H1 (cell line): ENCODE results near the gene RANBP17. TPM values are rescaled to one million over a fixed set of nuclear protein-coding genes. Genes with fewer than 3 reads are reported as not detected.

Experiments
- CTCF ChIA-PET: fragments of 300-600 bp; sonication (Branson Sonifier 250); formaldehyde crosslinking; loops from one replicate; lab custom pipeline; 2021; ENCODE audit not compliant: partially characterized antibody; lab: Charles Lee
- POLR2A ChIA-PET: fragments of 300-600 bp; sonication (Branson Sonifier 250); formaldehyde crosslinking; loops from one replicate; lab custom pipeline; 2021; ENCODE audit warnings: inconsistent platforms; ENCODE audit not compliant: partially characterized antibody; lab: Charles Lee
- DNase-seq, 2 experiments: peaks; one replicate each; pipeline versions ENCODE4 v3.0.0 to v3.0.0-alpha.2; 2010 to 2022; ENCODE audit warnings: low spot score in 2 of 2, low read depth in 1 of 2, mixed read lengths in 1 of 2
- FAIRE-seq: peaks from 2 replicates; lab custom pipeline; 2011; peaks lifted over from hg19 to GRCh38; lab: Jason Lieb, UNC
- H2AFZ ChIP-seq: 2 replicates; pipeline ENCODE4 v1.8.1; 2012; ENCODE audit warnings: low read length, inconsistent platforms
- H2AK5ac ChIP-seq: 2 replicates; pipeline ENCODE4 v1.6.1; 2013; ENCODE audit warnings: low read depth, low read length
- H2BK120ac ChIP-seq: replicated peaks from 2 replicates; pipeline ENCODE3; 2013; ENCODE audit warnings: low read depth, low read length, inconsistent platforms
- H2BK12ac ChIP-seq: 2 replicates; pipeline ENCODE4 v1.6.1; 2013; ENCODE audit warnings: low read depth, low read length
- H2BK15ac ChIP-seq: 2 replicates; pipeline ENCODE4 v1.6.1; 2013; ENCODE audit warnings: low read length
- H2BK20ac ChIP-seq: 2 replicates; pipeline ENCODE4 v1.6.1; 2013; ENCODE audit warnings: low read length
- H2BK5ac ChIP-seq: 2 replicates; pipeline ENCODE4 v1.6.1; 2013; ENCODE audit warnings: low read depth, low read length
- H3K14ac ChIP-seq: 2 replicates; pipeline ENCODE4 v1.6.1; 2013; ENCODE audit warnings: inconsistent platforms; ENCODE audit not compliant: insufficient read length
- H3K18ac ChIP-seq: 2 replicates; pipeline ENCODE4 v1.6.1; 2013; ENCODE audit warnings: low read length; ENCODE audit errors: extremely low read depth
- H3K23ac ChIP-seq: 2 replicates; pipeline ENCODE4 v1.6.1; 2013; ENCODE audit warnings: inconsistent platforms; ENCODE audit not compliant: insufficient read length
- H3K23me2 ChIP-seq: 2 replicates; pipeline ENCODE4 v1.6.1; 2013; ENCODE audit warnings: low read depth, low read length
- H3K27ac ChIP-seq: 2 replicates; pipeline ENCODE4 v1.6.1; 2011; ENCODE audit warnings: low read depth, low read length, inconsistent platforms
- H3K27me3 ChIP-seq, 4 experiments: replicated peaks in 1 of 4; 1 replicate in 1 of 4; 2 replicates in 3 of 4; pipeline versions ENCODE4 v1.6.1 to v1.8.1; 2011 to 2013; ENCODE audit warnings: low read length in 3 of 4, mild to moderate bottlenecking in 3 of 4, inconsistent platforms in 2 of 4, mixed read lengths in 2 of 4, moderate library complexity in 1 of 4; ENCODE audit not compliant: control insufficient read depth in 3 of 4, insufficient read depth in 3 of 4; ENCODE audit errors: extremely low read depth in 1 of 4
- H3K36me3 ChIP-seq, 4 experiments: 2 replicates each; pipeline versions ENCODE4 v1.6.1 to v1.8.1; 2011 to 2013; ENCODE audit warnings: mild to moderate bottlenecking in 4 of 4, low read length in 3 of 4, moderate library complexity in 2 of 4, control low read depth in 1 of 4, inconsistent platforms in 1 of 4; ENCODE audit not compliant: insufficient read depth in 4 of 4, control insufficient read depth in 2 of 4
- H3K4ac ChIP-seq: replicated peaks from 2 replicates; pipeline ENCODE3; 2013; ENCODE audit warnings: low read length, low read depth, mixed read lengths, inconsistent platforms; ENCODE audit not compliant: insufficient read length
- H3K4me1 ChIP-seq, 4 experiments: replicated peaks in 1 of 4; 1 replicate in 1 of 4; 2 replicates in 3 of 4; pipeline versions ENCODE4 v1.6.1 to v1.8.1; 2011 to 2013; ENCODE audit warnings: low read length in 3 of 4, inconsistent platforms in 2 of 4, mixed read lengths in 1 of 4; ENCODE audit not compliant: insufficient read depth in 4 of 4, control insufficient read depth in 3 of 4
- H3K4me2 ChIP-seq, 2 experiments: 2 replicates each; pipeline versions ENCODE4 v1.6.1 to v1.8.1; 2011 to 2013; ENCODE audit warnings: low read depth in 2 of 2, low read length in 2 of 2, control low read depth in 1 of 2, inconsistent platforms in 1 of 2, mild to moderate bottlenecking in 1 of 2; ENCODE audit not compliant: insufficient read depth in 1 of 2
- H3K4me3 ChIP-seq, 4 experiments: fragments of 200-600, 300-600 bp in 1 of 4; sonication (generic), shearing (Covaris generic), sonication (Bioruptor Twin) in 1 of 4; 2 replicates each; pipeline versions ENCODE4 v1.5.1 to v1.8.1; 2011 to 2016; ENCODE audit warnings: low read length in 4 of 4, low read depth in 3 of 4, control low read depth in 2 of 4, inconsistent platforms in 2 of 4, mild to moderate bottlenecking in 2 of 4, mixed read lengths in 1 of 4, moderate library complexity in 1 of 4; ENCODE audit not compliant: insufficient read depth in 2 of 4; ENCODE audit errors: extremely low read depth in 1 of 4
- H3K56ac ChIP-seq: replicated peaks from 2 replicates; pipeline ENCODE3; 2013; ENCODE audit warnings: low read depth, mild to moderate bottlenecking, mixed read lengths, low read length, inconsistent platforms; ENCODE audit not compliant: insufficient read length
- H3K79me1 ChIP-seq: 2 replicates; pipeline ENCODE4 v1.6.1; 2013; ENCODE audit warnings: low read depth, low read length, control low read depth
- H3K79me2 ChIP-seq, 2 experiments: 2 replicates each; pipeline versions ENCODE4 v1.6.1 to v1.8.1; 2012 to 2013; ENCODE audit warnings: low read length in 2 of 2, mild to moderate bottlenecking in 2 of 2, inconsistent platforms in 1 of 2; ENCODE audit not compliant: insufficient read depth in 2 of 2, control insufficient read depth in 1 of 2
- H3K9ac ChIP-seq, 4 experiments: replicated peaks in 1 of 4; 1 replicate in 1 of 4; 2 replicates in 3 of 4; pipeline versions ENCODE4 v1.6.1 to v1.8.1; 2011 to 2013; ENCODE audit warnings: low read depth in 3 of 4, low read length in 3 of 4, control low read depth in 2 of 4, mild to moderate bottlenecking in 2 of 4, moderate library complexity in 2 of 4, inconsistent platforms in 1 of 4; ENCODE audit errors: extremely low read depth in 1 of 4
- H3K9me3 ChIP-seq, 2 experiments: 2 replicates each; pipeline versions ENCODE4 v1.6.1 to v1.8.1; 2012 to 2013; ENCODE audit warnings: mild to moderate bottlenecking in 2 of 2, moderate library complexity in 2 of 2, control low read depth in 1 of 2, inconsistent platforms in 1 of 2, low read depth in 1 of 2, low read length in 1 of 2, mixed read lengths in 1 of 2; ENCODE audit not compliant: insufficient read depth in 2 of 2
- H4K20me1 ChIP-seq, 2 experiments: replicated peaks in 1 of 2; 2 replicates each; pipeline versions ENCODE3 to v1.8.1; 2011 to 2013; ENCODE audit warnings: inconsistent platforms in 2 of 2, low read length in 2 of 2, mild to moderate bottlenecking in 1 of 2; ENCODE audit not compliant: insufficient read depth in 2 of 2, control insufficient read depth in 1 of 2
- H4K5ac ChIP-seq: 2 replicates; pipeline ENCODE4 v1.6.1; 2013; ENCODE audit warnings: low read length, low read depth, mixed read lengths, inconsistent platforms; ENCODE audit not compliant: insufficient read length
- H4K8ac ChIP-seq: 2 replicates; pipeline ENCODE4 v1.8.0; 2013; ENCODE audit warnings: mild to moderate bottlenecking, moderate library complexity, low read length, inconsistent platforms; ENCODE audit not compliant: insufficient read depth; ENCODE audit errors: extremely low read depth
- H4K91ac ChIP-seq: replicated peaks from 2 replicates; pipeline ENCODE3; 2013; ENCODE audit warnings: low read length, mixed read lengths, inconsistent platforms; ENCODE audit not compliant: insufficient read length
- ASH2L ChIP-seq: fragments of 200-600, 300-600 bp; sonication (generic); IDR thresholded peaks from one replicate; pipeline ENCODE4 v1.7.1; 2017; ENCODE audit warnings: low read length
- CBX8 ChIP-seq: fragments of 300-800, 300-1000 bp; sonication (generic); IDR thresholded peaks from 2 replicates; pipeline ENCODE4 v1.7.1; 2016; ENCODE audit warnings: low read depth, low read length, borderline replicate concordance
- FOSL1 ChIP-seq: IDR thresholded peaks from 2 replicates; pipeline ENCODE4 v1.6.1; 2011; ENCODE audit warnings: mild to moderate bottlenecking, low read depth, low read length, moderate library complexity; ENCODE audit not compliant: insufficient read depth
- GABPA ChIP-seq: IDR thresholded peaks from 2 replicates; pipeline ENCODE4 v1.6.1; 2011; ENCODE audit warnings: mild to moderate bottlenecking, low read length, moderate library complexity, borderline replicate concordance; ENCODE audit not compliant: insufficient read depth
- NANOG ChIP-seq: IDR thresholded peaks from 2 replicates; pipeline ENCODE4 v1.6.1; 2011; ENCODE audit warnings: low read length, low read depth, mild to moderate bottlenecking, inconsistent platforms; ENCODE audit not compliant: insufficient read depth, poor library complexity, severe bottlenecking
- SIX5 ChIP-seq: IDR thresholded peaks from 2 replicates; pipeline ENCODE4 v1.6.1; 2011; ENCODE audit warnings: mild to moderate bottlenecking, low read depth, low read length
- SRF ChIP-seq: IDR thresholded peaks from 2 replicates; pipeline ENCODE4 v1.6.1; 2011; ENCODE audit warnings: mild to moderate bottlenecking, low read depth, low read length, moderate library complexity
- SUZ12 ChIP-seq: fragments of 200-600 bp; sonication (generic); IDR thresholded peaks from 2 replicates; pipeline ENCODE4 v1.6.1; 2012; ENCODE audit warnings: mild to moderate bottlenecking, inconsistent platforms, low read length, moderate library complexity, mixed read lengths
- WGBS, 2 experiments: shearing (Covaris generic) in 1 of 2; methylation state at CpG; one replicate each; pipeline versions ENCODE4 v1.1.6 to v1.1.7; 2013 to 2015; ENCODE audit warnings: low lambda C conversion rate in 2 of 2, mixed read lengths in 2 of 2, inconsistent platforms in 1 of 2, low coverage in 1 of 2, missing lambda C conversion rate in 1 of 2; ENCODE audit not compliant: insufficient replicate concordance in 2 of 2, insufficient coverage in 1 of 2, insufficient read length in 1 of 2; ENCODE audit errors: extremely low coverage in 1 of 2, missing lambda C conversion rate in 1 of 2; 5-methylcytosine and 5-hydroxymethylcytosine counted together
- polyA plus RNA-seq, 7 experiments: library from polyadenylated mRNA; depleted of rRNA in 3 of 7; stranded (reverse) in 5 of 7; unstranded in 2 of 7; fragments of >200 nt in 5 of 7; fragments of 200-250 nt in 2 of 7; gene quantifications; 1 replicate in 5 of 7; 2 replicates in 1 of 7; 4 replicates in 1 of 7; pipeline versions ENCODE4 v1.2.1 to v1.2.3, GENCODE V29; 2011 to 2013; ENCODE audit warnings: missing spikeins in 2 of 7, mixed read lengths in 2 of 7
- total RNA-seq: library from RNA; stranded (reverse); fragmentation: NEBNext Ultra II Directional; extraction: Animal tissue kit (Norgen Biotek cat#: 25700); gene quantifications from 2 replicates; pipeline ENCODE4 v1.2.1, GENCODE V29; 2021

RANBP17 gene
- total and polyA plus RNA-seq, 2 of the 8 experiments (the other 6 are each of a cell fraction or from before 2014, with no cell fraction given) = 8.6 to 21.3 TPM

DNA sequence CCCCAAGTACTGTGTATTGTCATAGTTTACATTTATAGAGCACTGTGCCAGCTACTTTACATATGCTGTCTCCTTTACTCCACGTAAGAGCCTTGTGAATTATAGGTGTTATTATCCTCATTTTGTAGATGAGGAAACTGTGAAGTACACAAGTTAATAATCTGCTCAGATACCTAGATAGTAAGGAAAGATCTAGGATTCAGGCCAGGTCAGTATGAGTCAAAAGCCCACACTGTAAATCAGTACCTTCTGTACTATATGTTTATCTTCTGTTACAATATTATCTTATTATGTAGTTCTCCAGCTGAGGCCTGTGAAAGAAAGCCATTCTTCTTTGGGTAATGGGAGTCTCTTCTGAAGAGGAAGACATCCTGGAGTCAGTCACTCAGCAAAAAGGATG, 374.8 kb downstream of the RANBP17 start:
- H3K27me3 ChIP-seq = no peaks in the 10 kb centered on the region
- ChIA-PET CTCF (interaction anchor here (1.6 to 2.4 kb wide), 2 partner anchors 10 to 36 kb away, joined by 5 to 10 read pairs; no protein-coding TSS in a partner anchor), POLR2A (interaction anchor here (1.1 kb wide), 1 partner anchor 25 kb away, joined by 3 read pairs; no protein-coding TSS in a partner anchor)
- H4K8ac ChIP-seq = no peak overlapping the region
- H2AK5ac ChIP-seq = no peak overlapping the region
- H2BK5ac ChIP-seq = no peak overlapping the region
- H3K9me3 ChIP-seq = no peaks in the 10 kb centered on the region
- H2AFZ ChIP-seq = no peak overlapping the region
- no peak overlapping the region for H4K91ac ChIP-seq
- WGBS, 2 experiments = 78% methylated on average over 1 of the region's 1 CpG; no CpG with 5 or more reads in 1 of the 2 experiments
- no peak overlapping the region for H3K56ac ChIP-seq
- H2BK15ac ChIP-seq = no peak overlapping the region
- no peak overlapping the region for H3K4me3 ChIP-seq
- H3K4ac ChIP-seq = no peak overlapping the region
- H4K20me1 ChIP-seq = no peaks in the 10 kb centered on the region
- no peak overlapping the region for H3K14ac ChIP-seq
- H3K79me2 ChIP-seq = no peaks in the 10 kb centered on the region
- DNase-seq = no peak
- no peak overlapping the region for H3K27ac ChIP-seq
- no peak overlapping the region for H2BK120ac ChIP-seq
- H2BK12ac ChIP-seq = no peak overlapping the region
- no peaks in the 10 kb centered on the region for H3K79me1 ChIP-seq
- no peaks in the 10 kb centered on the region for H3K36me3 ChIP-seq
- no peak for TF ChIP-seq SIX5
- no peak for TF ChIP-seq GABPA
- TF ChIP-seq NANOG = no peak
- no peak for TF ChIP-seq FOSL1
- no peak for TF ChIP-seq CBX8
- no peak for TF ChIP-seq ASH2L
- no peak for TF ChIP-seq SRF
- no peak for TF ChIP-seq SUZ12
- H3K23ac ChIP-seq = no peak overlapping the region
- no peak overlapping the region for H4K5ac ChIP-seq
- H3K4me1 ChIP-seq = no peaks in the 10 kb centered on the region
- H3K23me2 ChIP-seq = no peaks in the 10 kb centered on the region
- H3K9ac ChIP-seq = no peak overlapping the region
- FAIRE-seq = no peak
- H3K18ac ChIP-seq = no peak overlapping the region
- H3K4me2 ChIP-seq = no peak overlapping the region
- H2BK20ac ChIP-seq = no peak overlapping the region
